ENCODE measurements around the gene SLC8A2. TPM values are rescaled to one million over a fixed set of nuclear protein-coding genes. Genes with fewer than 3 reads are reported as not detected.
"Not testable (repeated sequence)": the region's sequence is repeated elsewhere in the genome, so short reads cannot be mapped to it uniquely, and the experiment has no call there.

SLC8A2 gene
- total RNA-seq, 2 donors from 2014 or later: 0.56 to 0.67 TPM

GRCh38 chr19:47404334-47405196 is 67.1 kb downstream of the SLC8A2 start:
- intact Hi-C loops (cut with DNase I): loop anchor here in 1 of 2 donors (5.0 kb wide), 1 partner anchor 352 kb away; no protein-coding TSS in a partner anchor
- DNase-seq (ENCODE audit: low spot score): no peak

GRCh38 chr19:47402504-47402903 is 69.2 kb downstream of the SLC8A2 start:
- DNase-seq (ENCODE audit: low spot score): no peak
- intact Hi-C loops (cut with DNase I): loop anchor here in 1 of 2 donors (5.0 kb wide), 1 partner anchor 350 kb away; no protein-coding TSS in a partner anchor

GRCh38 chr19:47398707-47399597 is 72.7 kb downstream of the SLC8A2 start:
- no peak for DNase-seq (ENCODE audit: low spot score)
- intact Hi-C loops (cut with DNase I): no loop called here

- intact Hi-C loops (cut with DNase I): loop anchor here (5.0 kb wide), 2 partner anchors 94 to 109 kb away; no protein-coding TSS in a partner anchor
- DNase-seq (ENCODE audit: low spot score): peak; percentile 94
Observed at GRCh38 chr19:47391510-47392223, 80.0 kb downstream of the SLC8A2 start.

- DNase-seq (ENCODE audit: low spot score): no peak
- intact Hi-C loops (cut with DNase I): loop anchor here (5.0 kb wide), 2 partner anchors 94 to 109 kb away; no protein-coding TSS in a partner anchor
Observed at GRCh38 chr19:47390533-47391488, 80.9 kb downstream of the SLC8A2 start.

- intact Hi-C loops (cut with DNase I): no loop called here
- DNase-seq (ENCODE audit: low spot score): no peak
Observed at GRCh38 chr19:47389150-47389556, 82.5 kb downstream of the SLC8A2 start.

GRCh38 chr19:47388721-47389120 is 83.0 kb downstream of the SLC8A2 start:
- intact Hi-C loops (cut with DNase I): not testable (repeated sequence)

GRCh38 chr19:47387623-47388022 is 84.1 kb downstream of the SLC8A2 start:
- DNase-seq (ENCODE audit: low spot score); intact Hi-C loops (cut with DNase I): not testable (repeated sequence)

More at GRCh38 chr19:47388721-47389120, 83.0 kb downstream of the SLC8A2 start:
- not testable (repeated sequence) for DNase-seq (ENCODE audit: low spot score)

GRCh38 chr19:47386582-47386981 is 85.1 kb downstream of the SLC8A2 start:
- DNase-seq (ENCODE audit: low spot score); intact Hi-C loops (cut with DNase I): not testable (repeated sequence)

- intact Hi-C loops (cut with DNase I); DNase-seq (ENCODE audit: low spot score): not testable (repeated sequence)
Observed at GRCh38 chr19:47384533-47384932, 87.2 kb downstream of the SLC8A2 start.

GRCh38 chr19:47383890-47384289 is 87.8 kb downstream of the SLC8A2 start:
- intact Hi-C loops (cut with DNase I): loop anchor here in 1 of 2 donors (1.0 kb wide), 1 partner anchor 46 kb away; no protein-coding TSS in a partner anchor
- not testable (repeated sequence) for DNase-seq (ENCODE audit: low spot score)

GRCh38 chr19:47381653-47382279 is 89.9 kb downstream of the SLC8A2 start:
- intact Hi-C loops (cut with DNase I): no loop called here
- no peak for DNase-seq (ENCODE audit: low spot score)

GRCh38 chr19:47381121-47381520 is 90.6 kb downstream of the SLC8A2 start:
- intact Hi-C loops (cut with DNase I): no loop called here

GRCh38 chr19:47380559-47380958 is 91.1 kb downstream of the SLC8A2 start:
- intact Hi-C loops (cut with DNase I): no loop called here

More at GRCh38 chr19:47381121-47381520, 90.6 kb downstream of the SLC8A2 start:
- no peak for DNase-seq (ENCODE audit: low spot score)

GRCh38 chr19:47379381-47379938 is 92.2 kb downstream of the SLC8A2 start:
- intact Hi-C loops (cut with DNase I): no loop called here

More at GRCh38 chr19:47380559-47380958, 91.1 kb downstream of the SLC8A2 start:
- DNase-seq (ENCODE audit: low spot score): no peak

GRCh38 chr19:47378246-47378645 is 93.4 kb downstream of the SLC8A2 start:
- intact Hi-C loops (cut with DNase I): no loop called here
- no peak for DNase-seq (ENCODE audit: low spot score)

More at GRCh38 chr19:47379381-47379938, 92.2 kb downstream of the SLC8A2 start:
- no peak for DNase-seq (ENCODE audit: low spot score)

Measured in posterior vena cava (tissue), 2 donors.